SU-DHL-6 (cell line): ENCODE measurements around the gene SRRM1.

Source experiments
- EZH2phosphoT487 ChIP-seq: fragments of 200-600 bp; sonication (generic), shearing (Covaris generic); conservative IDR thresholded peaks from 2 replicates; pipeline ENCODE4 v1.6.1; 2018; ENCODE audit warnings: mild to moderate bottlenecking, antibody characterized with exemption, low read length, moderate library complexity, mixed read lengths
- TF ChIP-seq, protein P1 (sequence below): fragments of 200-600 bp; sonication (generic); IDR thresholded peaks from one replicate; pipeline ENCODE4 v1.5.1; 2017; ENCODE audit warnings: antibody characterized with exemption, mild to moderate bottlenecking, low read length, moderate library complexity; ENCODE audit not compliant: insufficient read depth, poor library complexity, severe bottlenecking

DNA sequence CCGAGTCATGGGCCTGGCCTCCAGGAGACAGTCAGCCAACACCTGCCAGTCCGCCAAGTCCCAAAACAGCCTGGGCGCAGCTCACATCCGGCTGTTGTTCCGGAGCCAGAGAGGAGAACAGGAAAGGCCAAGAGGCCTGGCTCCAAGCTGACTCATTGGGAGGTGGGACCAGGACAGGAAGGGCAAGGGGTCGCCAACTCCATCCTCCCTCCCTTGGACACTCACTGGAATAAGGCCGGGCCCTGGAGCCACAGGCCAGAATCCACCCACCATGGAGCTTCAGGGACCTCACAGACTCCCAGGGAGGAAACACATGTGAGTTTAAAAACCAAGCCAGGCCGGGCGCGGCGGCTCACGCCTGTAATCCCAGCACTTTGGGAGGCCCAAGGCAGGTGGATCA, 77.0 kb downstream of the SRRM1 start:
- TF ChIP-seq, protein P1, sequence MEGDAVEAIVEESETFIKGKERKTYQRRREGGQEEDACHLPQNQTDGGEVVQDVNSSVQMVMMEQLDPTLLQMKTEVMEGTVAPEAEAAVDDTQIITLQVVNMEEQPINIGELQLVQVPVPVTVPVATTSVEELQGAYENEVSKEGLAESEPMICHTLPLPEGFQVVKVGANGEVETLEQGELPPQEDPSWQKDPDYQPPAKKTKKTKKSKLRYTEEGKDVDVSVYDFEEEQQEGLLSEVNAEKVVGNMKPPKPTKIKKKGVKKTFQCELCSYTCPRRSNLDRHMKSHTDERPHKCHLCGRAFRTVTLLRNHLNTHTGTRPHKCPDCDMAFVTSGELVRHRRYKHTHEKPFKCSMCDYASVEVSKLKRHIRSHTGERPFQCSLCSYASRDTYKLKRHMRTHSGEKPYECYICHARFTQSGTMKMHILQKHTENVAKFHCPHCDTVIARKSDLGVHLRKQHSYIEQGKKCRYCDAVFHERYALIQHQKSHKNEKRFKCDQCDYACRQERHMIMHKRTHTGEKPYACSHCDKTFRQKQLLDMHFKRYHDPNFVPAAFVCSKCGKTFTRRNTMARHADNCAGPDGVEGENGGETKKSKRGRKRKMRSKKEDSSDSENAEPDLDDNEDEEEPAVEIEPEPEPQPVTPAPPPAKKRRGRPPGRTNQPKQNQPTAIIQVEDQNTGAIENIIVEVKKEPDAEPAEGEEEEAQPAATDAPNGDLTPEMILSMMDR, result no peak
- TF ChIP-seq EZH2phosphoT487, result no peak
